HCT116 (cell line): ENCODE data around the gene FIZ1.

Source experiments
- EZH2 ChIP-seq: fragments of 200-600 bp; sonication (generic); IDR thresholded peaks from 2 replicates; pipeline ENCODE4 v1.6.1; 2017; ENCODE audit warnings: antibody characterized with exemption, mixed run types
- EZH2phosphoT487 ChIP-seq: fragments of 200-600 bp; IDR thresholded peaks from 2 replicates; pipeline ENCODE4 v1.6.1; 2018; ENCODE audit warnings: antibody characterized with exemption, borderline replicate concordance
- JUND ChIP-seq: IDR thresholded peaks from 2 replicates; pipeline ENCODE4 v1.6.1; 2012
- POLR2A ChIP-seq: IDR thresholded peaks from 2 replicates; pipeline ENCODE4 v1.7.0; 2011; ENCODE audit warnings: borderline replicate concordance; ENCODE audit not compliant: insufficient read depth, insufficient read length; ENCODE audit errors: extremely low read depth
- POLR2AphosphoS5 ChIP-seq: IDR thresholded peaks from 2 replicates; pipeline ENCODE4 v1.6.1; 2011; ENCODE audit warnings: mild to moderate bottlenecking, low read depth, low read length, moderate library complexity
- SP1 ChIP-seq: IDR thresholded peaks from 2 replicates; pipeline ENCODE4 v1.6.1; 2012; ENCODE audit warnings: low read depth
- TCF7L2 ChIP-seq: IDR thresholded peaks from 2 replicates; pipeline ENCODE4 v1.7.0; 2011; ENCODE audit warnings: borderline replicate concordance, inconsistent platforms; ENCODE audit not compliant: insufficient read depth, insufficient read length; ENCODE audit errors: extremely low read depth
- ZFX ChIP-seq: fragments of 450-650 bp; IDR thresholded peaks from 2 replicates; pipeline ENCODE4 v1.6.1; 2017
- TF ChIP-seq, protein P1 (sequence below): IDR thresholded peaks from 2 replicates; pipeline ENCODE4 v1.6.1; 2012
- TF ChIP-seq, protein P2 (sequence below), 3 experiments: fragments of 200-600 bp in 1 of 3; sonication (generic) in 1 of 3; IDR thresholded peaks in 2 of 3; conservative IDR thresholded peaks in 1 of 3; 2 replicates each; pipeline ENCODE4 v1.5.1; 2012 to 2017; ENCODE audit warnings: low read depth in 2 of 3, low read length in 2 of 3, antibody characterized with exemption in 1 of 3, borderline replicate concordance in 1 of 3, control low read depth in 1 of 3, mild to moderate bottlenecking in 1 of 3, mixed read lengths in 1 of 3, mixed run types in 1 of 3, moderate library complexity in 1 of 3; ENCODE audit not compliant: insufficient read depth in 1 of 3
- TF ChIP-seq, protein P3 (sequence below): IDR thresholded peaks from 2 replicates; pipeline ENCODE4 v1.6.1; 2012; ENCODE audit warnings: low read depth

DNA sequence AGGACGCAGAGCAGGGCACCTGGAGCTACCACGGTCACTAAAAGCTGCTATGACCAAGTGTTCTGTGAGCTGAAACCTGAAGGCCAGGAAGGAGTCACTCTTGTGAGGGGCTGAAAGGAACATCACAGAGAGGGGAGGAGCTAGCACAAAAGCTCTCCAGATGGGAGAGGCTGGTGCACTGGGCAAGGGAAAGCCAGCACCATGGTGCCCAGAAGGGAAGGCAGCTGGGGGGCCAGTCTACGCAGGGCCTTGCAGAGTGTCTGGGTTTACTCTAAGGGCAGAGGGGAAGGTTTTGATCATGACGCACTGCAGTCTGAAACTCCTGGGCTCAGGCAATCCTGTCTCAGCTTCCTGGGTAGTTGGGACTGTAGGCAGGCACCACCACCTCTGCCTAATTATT is 37.4 kb upstream of the FIZ1 start:
- TF ChIP-seq, protein P1, sequence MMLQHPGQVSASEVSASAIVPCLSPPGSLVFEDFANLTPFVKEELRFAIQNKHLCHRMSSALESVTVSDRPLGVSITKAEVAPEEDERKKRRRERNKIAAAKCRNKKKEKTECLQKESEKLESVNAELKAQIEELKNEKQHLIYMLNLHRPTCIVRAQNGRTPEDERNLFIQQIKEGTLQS, result no peak
- TF ChIP-seq EZH2, result no peak
- TF ChIP-seq, protein P2, sequence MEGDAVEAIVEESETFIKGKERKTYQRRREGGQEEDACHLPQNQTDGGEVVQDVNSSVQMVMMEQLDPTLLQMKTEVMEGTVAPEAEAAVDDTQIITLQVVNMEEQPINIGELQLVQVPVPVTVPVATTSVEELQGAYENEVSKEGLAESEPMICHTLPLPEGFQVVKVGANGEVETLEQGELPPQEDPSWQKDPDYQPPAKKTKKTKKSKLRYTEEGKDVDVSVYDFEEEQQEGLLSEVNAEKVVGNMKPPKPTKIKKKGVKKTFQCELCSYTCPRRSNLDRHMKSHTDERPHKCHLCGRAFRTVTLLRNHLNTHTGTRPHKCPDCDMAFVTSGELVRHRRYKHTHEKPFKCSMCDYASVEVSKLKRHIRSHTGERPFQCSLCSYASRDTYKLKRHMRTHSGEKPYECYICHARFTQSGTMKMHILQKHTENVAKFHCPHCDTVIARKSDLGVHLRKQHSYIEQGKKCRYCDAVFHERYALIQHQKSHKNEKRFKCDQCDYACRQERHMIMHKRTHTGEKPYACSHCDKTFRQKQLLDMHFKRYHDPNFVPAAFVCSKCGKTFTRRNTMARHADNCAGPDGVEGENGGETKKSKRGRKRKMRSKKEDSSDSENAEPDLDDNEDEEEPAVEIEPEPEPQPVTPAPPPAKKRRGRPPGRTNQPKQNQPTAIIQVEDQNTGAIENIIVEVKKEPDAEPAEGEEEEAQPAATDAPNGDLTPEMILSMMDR (IDR thresholded peaks at IDR 0.05 in 2 of 3, conservative IDR thresholded peaks at IDR 0.05 in 1 of 3; ENCODE audit: borderline replicate concordance in 1 of 3, insufficient read depth in 1 of 3, low read depth in 2 of 3, low read length in 2 of 3), result no peak
- no peak for TF ChIP-seq POLR2A
- TF ChIP-seq EZH2phosphoT487, result no peak
- no peak for TF ChIP-seq POLR2AphosphoS5
- TF ChIP-seq SP1, result no peak
- TF ChIP-seq TCF7L2, result no peak
- TF ChIP-seq JUND, result no peak
- TF ChIP-seq ZFX, result no peak
- TF ChIP-seq, protein P3, sequence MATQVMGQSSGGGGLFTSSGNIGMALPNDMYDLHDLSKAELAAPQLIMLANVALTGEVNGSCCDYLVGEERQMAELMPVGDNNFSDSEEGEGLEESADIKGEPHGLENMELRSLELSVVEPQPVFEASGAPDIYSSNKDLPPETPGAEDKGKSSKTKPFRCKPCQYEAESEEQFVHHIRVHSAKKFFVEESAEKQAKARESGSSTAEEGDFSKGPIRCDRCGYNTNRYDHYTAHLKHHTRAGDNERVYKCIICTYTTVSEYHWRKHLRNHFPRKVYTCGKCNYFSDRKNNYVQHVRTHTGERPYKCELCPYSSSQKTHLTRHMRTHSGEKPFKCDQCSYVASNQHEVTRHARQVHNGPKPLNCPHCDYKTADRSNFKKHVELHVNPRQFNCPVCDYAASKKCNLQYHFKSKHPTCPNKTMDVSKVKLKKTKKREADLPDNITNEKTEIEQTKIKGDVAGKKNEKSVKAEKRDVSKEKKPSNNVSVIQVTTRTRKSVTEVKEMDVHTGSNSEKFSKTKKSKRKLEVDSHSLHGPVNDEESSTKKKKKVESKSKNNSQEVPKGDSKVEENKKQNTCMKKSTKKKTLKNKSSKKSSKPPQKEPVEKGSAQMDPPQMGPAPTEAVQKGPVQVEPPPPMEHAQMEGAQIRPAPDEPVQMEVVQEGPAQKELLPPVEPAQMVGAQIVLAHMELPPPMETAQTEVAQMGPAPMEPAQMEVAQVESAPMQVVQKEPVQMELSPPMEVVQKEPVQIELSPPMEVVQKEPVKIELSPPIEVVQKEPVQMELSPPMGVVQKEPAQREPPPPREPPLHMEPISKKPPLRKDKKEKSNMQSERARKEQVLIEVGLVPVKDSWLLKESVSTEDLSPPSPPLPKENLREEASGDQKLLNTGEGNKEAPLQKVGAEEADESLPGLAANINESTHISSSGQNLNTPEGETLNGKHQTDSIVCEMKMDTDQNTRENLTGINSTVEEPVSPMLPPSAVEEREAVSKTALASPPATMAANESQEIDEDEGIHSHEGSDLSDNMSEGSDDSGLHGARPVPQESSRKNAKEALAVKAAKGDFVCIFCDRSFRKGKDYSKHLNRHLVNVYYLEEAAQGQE, result no peak
